NCI-H187 treated with DMSO at 0.1 percent for 48 hours (cell line): ENCODE data around the gene TOMM40L.
"Not testable (repeated sequence)": the region's sequence is repeated elsewhere in the genome, so short reads cannot be mapped to it uniquely, and the experiment has no call there.

Experiments used
- DNase-seq: peaks from one replicate; lab custom pipeline; 2025; lab: John Stamatoyannopoulos, UW

Gene TOMM40L

DNA sequence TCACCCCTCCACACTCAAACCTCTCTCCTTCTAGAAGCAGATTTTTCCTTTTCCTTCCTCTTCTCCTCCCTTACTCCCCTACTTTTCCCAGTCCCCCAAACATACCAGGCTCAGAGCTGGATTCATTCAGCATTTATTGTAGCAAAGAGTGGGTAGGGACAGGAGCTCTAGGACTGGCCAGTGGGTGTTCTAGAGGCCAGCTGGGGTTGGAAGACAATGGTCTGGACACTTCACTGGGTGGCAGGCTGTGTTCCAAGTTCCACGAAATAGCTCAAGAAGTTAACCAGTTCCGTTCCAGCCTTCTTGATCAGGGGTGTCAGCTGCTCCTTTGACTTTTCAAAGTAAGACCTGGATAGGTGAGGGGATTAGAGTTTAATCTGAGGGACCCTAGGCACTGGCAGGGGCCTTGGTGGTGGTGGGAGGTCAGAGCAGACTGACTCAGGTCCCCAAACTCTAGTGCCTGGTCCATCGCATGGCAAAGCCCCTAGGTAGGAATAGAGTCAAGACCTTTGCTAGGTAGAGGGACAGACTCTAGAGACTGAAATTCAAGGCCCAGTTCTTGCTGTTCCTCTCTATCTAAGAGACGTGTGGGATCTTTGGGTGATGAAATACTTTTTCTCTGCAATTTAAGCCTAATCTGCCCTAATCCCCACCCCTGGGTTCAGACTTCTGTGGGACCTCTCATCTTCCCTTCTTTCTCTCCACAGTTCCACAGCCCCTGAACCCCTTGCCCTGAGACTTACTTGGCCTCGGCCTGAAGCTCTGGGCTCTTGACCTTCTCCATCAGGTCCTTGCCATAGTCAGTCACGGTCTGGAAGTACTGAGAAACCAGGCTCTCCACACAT, 3.5 kb upstream of the TOMM40L start:
- no peak for DNase-seq

DNA sequence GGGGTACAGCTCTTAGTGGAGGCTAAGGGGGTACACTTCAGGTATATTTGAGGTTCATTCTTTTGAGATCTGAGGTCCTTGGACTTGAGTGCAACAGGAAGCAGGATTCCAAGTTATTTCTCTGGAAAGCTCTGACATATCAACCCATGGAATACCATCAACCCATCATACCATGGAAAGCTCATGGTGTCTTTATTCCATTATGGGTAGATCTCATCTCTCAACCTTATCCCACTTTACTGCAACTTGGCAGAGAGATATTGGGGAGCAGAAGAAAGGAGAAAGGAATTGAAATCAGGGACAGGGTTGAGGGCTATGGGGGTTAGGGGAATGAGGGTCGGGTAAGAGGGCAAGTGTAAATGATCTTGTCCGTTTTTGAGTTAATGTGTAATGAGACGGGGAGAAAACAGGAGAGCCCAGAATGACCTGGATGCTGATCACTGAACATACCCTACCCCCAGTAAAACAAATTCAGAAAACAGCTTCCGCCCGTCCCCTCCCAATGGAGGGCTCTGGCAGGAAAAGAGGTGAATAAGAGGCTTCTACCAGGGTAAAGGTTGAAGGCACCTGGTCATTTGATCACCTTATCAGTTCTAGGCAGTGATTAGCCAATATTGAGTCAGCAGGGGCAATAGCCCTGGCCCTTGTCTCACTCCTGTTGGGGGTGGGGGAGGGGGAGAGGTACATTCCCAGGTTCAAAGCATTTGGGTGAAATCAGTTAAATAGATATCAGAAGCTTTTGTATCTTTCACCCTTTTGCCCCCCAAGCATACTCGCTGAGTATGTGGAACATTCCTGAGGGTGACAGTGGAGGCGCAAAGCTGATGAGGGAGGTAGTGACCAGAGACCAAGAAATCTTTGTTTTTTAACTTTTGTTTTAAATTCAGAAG, 1.8 kb upstream of the TOMM40L start:
- DNase-seq: no peak

DNA sequence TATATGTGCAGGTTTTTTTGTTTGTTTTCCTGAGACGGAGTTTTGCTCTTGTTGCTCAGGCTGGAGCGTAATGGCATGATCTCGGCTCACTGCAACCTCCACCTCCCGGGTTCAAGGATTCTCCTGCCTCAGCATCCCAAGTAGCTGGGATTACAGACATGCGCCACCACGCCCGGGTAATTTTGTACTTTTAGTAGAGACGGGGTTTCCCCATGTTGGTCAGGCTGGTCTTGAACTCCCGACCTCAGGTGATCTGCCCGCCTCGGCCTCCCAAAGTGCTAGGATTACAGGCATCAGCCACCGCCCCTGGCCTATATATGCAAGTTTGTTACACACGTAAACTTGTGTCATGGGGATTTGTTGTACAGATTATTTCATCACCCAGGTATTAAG, 1.2 kb upstream of the TOMM40L start:
- DNase-seq: not testable (repeated sequence)

DNA sequence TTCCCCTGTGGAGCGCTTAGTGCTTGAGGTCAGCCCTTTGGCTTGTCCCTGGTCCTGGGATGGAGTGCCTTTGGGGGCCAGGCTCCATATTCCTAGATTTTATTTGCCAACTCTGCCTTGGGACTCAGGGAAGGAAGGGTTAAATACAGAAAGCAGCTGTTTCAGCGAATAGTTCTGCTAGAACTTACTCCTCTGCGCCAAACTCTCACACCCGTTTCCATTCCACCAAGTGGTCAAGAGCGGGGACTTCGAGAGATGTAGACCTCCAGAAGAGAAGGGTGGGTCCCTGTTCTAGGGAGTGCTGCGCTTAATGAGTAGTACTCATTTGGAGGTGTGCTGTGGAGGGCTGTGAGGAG, 704 bp upstream of the TOMM40L start:
- DNase-seq: no peak

DNA sequence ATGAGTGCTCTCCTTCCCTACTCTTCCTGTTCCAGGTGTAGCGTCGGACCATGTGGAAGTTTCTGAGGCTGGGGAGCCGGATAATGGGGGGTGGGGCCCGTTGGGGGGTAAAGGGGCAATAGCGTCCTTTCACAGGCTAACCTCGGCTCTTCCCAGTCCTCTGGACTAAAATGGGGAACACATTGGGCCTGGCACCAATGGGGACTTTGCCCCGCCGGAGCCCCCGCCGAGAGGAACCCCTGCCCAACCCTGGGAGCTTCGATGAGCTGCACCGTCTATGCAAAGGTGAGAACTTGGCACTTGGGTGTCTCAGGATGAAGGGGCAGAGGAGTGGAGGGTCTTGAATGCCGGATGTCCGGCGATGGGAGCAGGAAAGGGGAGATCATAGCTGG, 456 bp downstream of the TOMM40L start:
- DNase-seq: no peak

DNA sequence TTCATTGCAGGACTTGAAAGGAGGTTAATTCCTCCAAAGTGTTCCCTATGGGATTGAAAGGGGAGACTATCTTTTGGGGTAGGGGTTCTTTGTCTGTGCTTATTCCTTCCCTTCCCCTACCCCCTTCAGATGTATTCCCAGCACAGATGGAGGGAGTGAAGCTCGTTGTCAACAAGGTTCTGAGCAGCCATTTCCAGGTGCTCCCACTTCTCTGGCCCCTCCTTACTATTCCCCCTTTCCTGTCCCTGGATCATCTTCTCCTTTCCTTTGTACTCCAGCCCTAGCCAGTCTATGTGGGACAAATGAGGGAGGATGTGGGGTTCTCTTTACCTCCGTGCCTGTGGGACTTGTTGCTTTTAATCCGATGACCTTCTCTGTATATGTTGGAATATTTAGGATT, 899 bp downstream of the TOMM40L start:
- DNase-seq: no peak

DNA sequence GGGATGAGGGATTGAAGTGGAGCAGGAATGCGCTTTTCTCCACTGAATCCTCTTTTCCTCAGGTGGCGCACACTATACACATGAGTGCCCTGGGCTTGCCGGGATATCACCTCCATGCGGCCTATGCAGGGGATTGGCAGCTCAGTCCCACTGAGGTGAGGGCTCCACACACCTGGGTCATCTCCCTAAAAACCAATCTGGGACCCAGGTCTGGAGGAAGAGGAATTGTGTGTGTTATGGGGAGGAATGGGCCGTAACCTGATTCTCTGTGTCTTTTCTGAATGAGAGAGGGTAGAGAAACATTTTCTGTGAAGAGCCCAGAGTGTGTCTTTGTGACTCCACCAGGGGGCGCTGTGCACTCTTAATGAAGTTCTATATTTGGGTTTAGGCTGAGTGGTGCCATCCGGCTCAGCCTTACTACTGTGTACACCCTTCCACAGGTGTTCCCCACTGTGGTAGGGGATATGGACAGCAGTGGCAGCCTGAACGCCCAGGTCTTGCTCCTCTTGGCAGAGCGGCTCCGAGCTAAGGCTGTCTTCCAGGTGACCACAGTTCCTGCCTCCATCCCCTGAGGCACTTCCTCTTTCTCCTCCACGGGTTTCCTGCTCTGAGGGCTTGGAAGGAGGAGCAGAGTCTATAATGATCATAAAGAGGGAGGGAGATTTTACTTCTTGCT, 1.5 kb downstream of the TOMM40L start:
- DNase-seq: peak; percentile 71

DNA sequence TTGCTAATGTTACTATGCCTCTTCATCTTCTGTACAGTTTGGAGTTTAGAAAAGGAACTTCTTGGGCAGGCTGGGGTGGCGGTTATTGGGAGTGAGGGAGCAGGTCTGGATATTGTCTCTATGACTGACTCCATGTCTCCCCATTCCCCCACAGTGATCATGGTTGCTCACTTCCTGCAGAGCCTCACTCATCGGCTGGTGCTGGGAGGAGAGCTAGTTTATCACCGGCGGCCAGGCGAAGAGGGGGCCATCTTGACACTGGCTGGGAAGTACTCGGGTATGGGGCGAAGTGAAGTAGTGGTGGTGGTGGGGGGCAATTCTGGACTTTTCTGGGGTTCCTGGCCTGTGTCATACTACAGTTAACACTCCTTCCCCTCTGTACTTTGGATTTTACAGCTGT, 2.2 kb downstream of the TOMM40L start:
- no peak for DNase-seq

DNA sequence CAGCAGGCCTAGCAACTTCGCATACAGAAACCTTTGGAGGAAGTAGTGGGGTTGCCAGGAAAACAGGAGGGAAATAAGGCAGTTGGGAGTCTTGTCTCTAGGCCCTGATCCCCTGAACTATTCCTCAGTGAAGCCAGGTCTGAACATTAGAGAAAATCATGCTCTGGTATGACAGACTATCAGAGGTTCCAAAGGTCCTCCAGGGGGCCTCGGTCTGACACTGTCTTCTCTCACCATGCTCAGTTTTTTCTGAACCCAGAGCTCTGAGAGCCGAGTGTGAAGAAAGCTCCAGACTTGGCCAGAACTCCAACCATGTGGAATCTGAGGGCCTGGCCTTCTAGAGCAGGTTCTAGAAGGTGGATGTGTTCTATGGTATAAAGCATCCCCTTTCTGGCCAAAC, 4.0 kb downstream of the TOMM40L start:
- DNase-seq: no peak

DNA sequence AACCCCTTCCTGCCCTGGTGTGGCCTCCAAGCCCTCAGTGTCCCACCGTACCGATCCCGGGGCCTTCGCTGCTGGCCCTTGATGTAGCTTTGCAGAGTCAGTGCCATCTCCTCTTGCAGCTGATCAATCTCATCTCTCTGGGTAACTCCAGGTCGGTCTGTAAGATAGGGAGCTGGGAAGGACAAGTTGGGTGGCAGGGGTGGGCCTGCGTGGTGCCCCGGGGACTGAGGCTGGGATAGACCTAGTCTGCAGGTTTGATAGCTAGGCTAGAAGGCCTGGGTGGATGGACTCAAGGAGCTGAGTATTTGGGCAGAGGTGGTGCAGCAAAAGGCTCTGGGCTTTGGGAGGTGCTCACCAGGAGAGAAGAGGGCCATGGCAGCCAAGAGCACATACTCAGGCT, 4.9 kb downstream of the TOMM40L start:
- DNase-seq: no peak

DNA sequence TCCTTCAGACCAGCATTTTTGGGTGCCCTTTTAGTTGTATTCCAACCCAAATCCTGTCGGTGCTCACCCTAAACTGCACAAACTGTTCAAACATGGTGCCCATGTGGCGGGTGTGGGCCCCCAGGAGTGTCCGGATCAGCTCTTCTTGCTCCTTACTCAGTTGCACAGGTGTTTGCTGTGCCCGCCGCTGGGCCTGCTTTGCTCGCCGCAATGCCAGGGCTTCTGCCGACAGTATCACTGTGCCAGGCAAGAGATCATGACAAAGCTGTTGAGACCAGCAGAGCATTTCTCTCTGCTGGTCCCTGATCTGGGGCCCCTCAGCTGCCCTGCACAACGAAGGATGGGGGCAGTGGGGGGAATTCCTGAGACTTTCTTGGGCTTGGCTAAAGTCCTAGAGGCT, 7.2 kb downstream of the TOMM40L start:
- DNase-seq: no peak

DNA sequence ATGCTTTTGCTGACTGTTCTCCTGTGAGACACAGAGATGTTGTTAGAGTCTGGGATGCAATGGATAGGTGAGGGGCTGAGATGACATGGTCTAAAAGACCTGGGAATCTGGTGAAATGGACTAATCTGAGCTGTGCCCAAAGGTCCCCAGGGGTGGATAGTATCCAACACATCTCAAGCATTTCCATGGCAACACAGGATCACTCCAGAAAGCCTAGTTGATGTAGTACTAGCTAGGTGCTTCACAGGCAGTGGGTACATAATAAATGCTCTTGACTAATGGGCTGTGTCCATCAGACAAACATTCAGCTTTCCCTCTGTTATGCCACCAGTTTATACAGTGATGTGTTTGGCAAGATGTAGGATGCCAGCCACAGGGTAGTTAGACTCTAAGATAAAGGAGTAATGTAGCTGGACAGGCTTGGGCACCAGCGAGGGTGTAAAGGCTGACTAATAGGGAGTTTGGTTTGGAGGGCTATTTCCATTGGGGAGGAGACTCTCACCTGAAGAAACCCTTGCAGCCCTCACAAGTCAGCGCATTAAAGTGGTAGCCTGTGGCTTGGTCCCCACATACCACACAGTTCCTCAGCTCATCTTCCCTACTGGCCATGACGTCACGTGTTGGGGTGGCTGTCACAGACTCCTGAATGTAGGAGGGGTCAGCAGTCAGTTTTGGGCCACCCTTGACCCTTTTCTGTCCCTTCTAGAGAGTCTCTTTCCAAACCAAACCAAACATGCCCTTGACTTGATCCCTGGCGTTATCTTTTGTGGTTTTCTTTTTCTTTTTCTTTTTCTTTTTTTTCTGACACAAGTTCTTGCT, 10.3 kb downstream of the TOMM40L start:
- no peak for DNase-seq

DNA sequence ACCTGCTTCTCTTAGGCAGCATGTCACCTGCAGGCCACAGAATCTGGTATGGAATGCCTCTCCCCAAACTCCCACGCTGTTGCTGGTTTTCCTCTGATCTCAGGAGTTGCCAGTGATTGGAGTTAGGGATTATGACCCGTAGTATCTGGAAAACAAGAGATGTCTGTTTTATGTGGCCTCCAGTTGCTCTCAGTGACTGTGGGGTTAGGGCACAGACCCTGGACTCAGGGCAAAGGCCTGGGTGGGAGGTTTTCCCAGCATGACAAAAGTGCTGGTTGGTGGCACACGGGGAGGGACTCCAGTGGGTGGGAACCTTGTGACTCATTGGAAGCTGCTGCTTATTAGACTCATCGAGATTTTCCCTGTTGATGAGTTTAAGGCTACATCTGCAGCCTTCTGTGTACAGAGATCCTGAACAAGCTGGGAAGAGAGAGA, 12.2 kb downstream of the TOMM40L start, which contains the start of gene NR1I3:
Gene NR1I3 (minus strand): TSS at position 165 of the 435 bp plus-strand sequence. CDS start 1,638 bp downstream, outside the sequence.
- DNase-seq: no peak

DNA sequence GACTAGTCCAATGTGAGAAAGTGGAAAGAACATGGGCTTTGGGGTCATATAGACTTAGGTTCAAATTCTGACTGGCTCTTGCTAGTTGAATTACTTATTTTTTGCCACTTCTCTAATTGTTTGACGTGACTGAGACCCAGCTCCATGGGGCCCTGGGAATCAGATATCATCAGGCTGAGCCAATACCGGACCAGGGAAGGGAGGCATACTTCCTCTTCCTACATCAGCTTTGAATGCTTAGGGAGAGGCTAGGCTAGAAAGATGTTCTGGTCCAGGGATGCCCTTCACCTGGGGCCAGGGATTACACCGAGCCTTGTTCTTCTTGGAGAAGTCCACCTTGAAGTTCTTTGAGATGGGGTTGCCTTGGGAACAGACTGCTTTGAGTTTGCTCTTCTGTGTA, 15.8 kb downstream of the TOMM40L start:
- no peak for DNase-seq

DNA sequence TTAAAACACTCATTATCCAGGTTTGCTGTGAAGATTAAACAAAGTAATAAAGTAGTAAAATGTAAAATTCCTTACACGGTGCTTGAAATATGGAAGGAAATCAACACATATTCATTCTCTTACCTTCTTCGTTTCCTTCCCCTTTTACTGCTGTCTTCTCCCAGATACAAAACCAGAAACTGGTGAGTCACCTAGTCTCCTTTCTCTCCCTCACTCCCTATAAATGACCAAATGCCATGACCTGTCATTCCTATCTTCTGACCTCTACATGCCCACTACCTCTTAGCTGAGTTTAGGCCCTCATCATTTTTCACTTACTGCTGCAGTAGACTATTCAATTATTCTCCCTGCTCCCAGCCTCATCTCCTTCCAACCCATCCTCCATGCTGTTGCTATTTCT, 16.5 kb downstream of the TOMM40L start:
- no peak for DNase-seq

DNA sequence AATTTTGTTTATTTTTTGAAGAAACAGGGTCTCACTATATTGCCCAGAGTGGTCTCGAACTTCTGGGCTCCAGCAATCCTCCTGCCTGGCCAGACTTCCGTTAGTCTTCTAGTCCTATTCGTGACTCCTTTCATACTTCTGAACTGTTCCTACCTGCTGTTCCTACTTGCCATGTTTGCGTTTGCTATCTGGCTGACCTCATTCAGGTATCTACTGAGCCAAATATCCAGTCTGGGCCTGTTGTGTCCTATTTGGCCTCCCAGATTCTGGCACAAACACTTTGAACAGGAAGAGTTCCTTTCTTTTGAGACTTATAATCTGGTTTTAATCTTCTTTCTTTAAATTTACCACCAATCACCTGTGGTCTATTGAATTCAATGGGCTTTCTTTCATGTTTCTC, 19.0 kb downstream of the TOMM40L start:
- DNase-seq: no peak

DNA sequence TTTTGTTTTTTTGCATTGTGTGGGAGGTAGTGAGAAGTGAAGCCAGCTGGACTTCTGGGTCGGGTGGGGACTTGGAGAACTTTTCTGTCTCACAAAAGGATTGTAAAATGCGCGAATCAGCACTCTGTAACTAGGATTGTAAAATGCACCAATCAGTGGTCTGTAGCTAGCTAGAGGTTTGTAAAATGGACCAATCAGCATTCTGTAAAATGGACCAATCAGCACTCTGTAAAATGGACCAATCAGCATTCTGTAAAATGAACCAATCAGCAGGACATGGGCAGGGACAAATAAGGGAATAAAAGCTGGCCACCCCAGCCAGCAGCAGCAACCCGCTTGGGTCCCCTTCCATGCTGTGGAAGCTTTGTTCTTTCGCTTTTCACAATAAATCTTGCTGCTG, 24.2 kb downstream of the TOMM40L start:
- not testable (repeated sequence) for DNase-seq

DNA sequence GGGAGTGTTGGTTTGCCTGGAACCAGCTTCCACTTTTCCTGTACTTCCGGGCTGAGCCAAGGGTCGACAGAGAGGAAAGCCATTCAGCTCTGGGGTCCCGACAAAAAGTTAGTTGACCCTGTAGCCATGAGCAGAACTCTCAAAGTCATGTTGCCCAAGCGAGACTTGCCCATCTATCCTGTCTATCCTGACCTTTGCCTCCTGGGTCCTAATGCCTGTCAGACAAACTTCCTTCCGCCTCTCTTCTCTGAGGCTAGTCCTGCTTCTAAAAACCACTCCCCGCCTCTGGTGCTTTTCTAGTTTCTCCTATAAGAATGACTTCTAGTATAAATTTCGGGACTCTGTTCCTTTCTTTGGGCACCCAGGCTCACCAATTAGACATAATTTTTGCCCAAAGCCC, 25.0 kb downstream of the TOMM40L start:
- no peak for DNase-seq

DNA sequence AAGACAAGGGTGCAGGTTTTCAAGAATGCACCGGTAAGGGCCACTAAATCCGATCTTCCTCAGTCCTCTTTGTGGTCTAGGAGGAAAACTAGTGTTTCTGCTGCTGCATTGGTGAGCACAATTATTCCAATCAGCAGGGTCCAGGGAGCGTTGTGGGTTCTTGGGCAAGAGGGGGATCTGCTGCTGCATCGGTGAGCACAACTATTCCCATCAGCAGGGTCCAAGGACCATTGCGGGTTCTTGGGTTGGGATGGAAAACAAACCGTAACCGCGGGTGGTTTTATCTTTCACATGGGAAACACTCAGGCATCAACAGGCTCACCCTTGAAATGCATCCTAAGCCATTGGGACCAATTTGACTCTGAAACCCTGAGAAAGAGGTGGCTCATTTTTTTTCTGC, 25.7 kb downstream of the TOMM40L start:
- no peak for DNase-seq

DNA sequence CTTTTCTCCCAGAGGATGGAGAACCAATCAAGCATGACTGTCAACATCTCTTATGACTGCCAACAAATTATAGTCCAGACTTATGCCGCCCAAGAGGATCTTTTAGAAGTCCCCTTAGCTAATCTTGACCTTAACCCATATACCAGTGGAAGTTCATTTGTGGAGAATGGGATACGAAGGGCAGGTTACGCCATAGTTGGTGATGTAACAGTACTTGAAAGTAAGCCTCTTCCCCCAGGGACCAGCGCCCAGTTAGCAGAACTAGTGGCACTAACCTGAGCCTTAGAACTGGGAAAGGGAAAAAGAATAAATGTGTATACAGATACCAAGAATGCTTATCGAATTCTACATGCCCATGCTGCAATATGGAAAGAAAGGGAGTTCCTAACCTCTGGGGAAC, 29.4 kb downstream of the TOMM40L start:
- DNase-seq: not testable (repeated sequence)

DNA sequence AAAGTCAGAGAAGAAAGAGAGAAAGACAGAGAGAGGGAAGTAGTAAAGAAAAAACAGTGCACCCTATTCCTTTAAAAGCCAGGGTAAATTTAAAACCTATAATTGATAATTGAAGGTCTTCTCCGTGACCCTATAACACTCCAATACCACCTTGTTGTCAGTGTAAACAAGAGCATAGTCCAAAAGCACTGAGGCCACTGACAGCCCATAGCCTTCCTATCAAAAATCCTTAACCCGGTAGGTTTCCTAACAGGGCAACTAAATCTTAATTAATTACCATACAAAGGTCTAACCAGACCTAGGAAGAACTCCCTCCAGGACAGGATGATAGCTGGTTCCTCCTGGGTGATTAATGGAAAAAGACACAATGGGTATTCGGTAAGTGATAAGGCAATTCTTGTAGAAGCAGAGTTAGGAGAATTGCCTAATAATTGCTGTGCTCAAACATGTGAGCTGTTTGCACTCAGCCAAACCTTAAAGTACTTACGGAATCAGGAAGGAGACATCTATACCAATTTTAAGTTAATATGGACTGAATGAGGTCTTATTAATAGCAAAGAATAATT, 30.2 kb downstream of the TOMM40L start:
- not testable (repeated sequence) for DNase-seq
